A673 (cell line): Measurements from ENCODE around the gene CHN1. TPM values are rescaled to one million over a fixed set of nuclear protein-coding genes. Genes with fewer than 3 reads are reported as not detected.

Source experiments
- BruUV-seq: library from RNA; stranded (reverse); fragments of 400-500 nt; replicated peaks from 2 replicates; lab custom pipeline; 2021; lab: Mats Ljungman, UMichigan
- CTCF ChIA-PET: fragments of 300-600 bp; sonication (Branson Sonifier 250); formaldehyde crosslinking; loops from one replicate; lab custom pipeline; 2022; ENCODE audit warnings: antibody characterized with exemption; lab: Charles Lee
- POLR2A ChIA-PET: fragments of 300-600 bp; sonication (Branson Sonifier 250); formaldehyde crosslinking; loops from one replicate; lab custom pipeline; 2022; ENCODE audit warnings: antibody characterized with exemption; ENCODE audit not compliant: low non-redundant PET; lab: Charles Lee
- DNase-seq: peaks from one replicate; pipeline ENCODE4 v3.0.0-alpha.2; 2015; ENCODE audit warnings: low spot score
- H3K27ac ChIP-seq: fragments of 200-600 bp; sonication (generic); 2 replicates; pipeline ENCODE4 v1.5.1; 2016; ENCODE audit warnings: mixed run types, low read depth, mild to moderate bottlenecking, mixed read lengths, antibody characterized with exemption, low read length; ENCODE audit not compliant: poor library complexity, severe bottlenecking
- H3K27me3 ChIP-seq: fragments of 200-600 bp; sonication (generic); replicated peaks from 2 replicates; pipeline ENCODE4 v1.6.1; 2017; ENCODE audit warnings: mixed run types, low read depth, mild to moderate bottlenecking, mixed read lengths, antibody characterized with exemption, low read length; ENCODE audit not compliant: insufficient read depth, poor library complexity
- H3K36me3 ChIP-seq: fragments of 200-600 bp; sonication (generic); 2 replicates; pipeline ENCODE4 v1.6.1; 2016; ENCODE audit warnings: mixed run types, mild to moderate bottlenecking, mixed read lengths, antibody characterized with exemption, low read length; ENCODE audit not compliant: insufficient read depth, poor library complexity, severe bottlenecking
- H3K4me1 ChIP-seq: fragments of 200-600 bp; sonication (generic); 2 replicates; pipeline ENCODE4 v1.6.1; 2017; ENCODE audit warnings: mixed run types, mild to moderate bottlenecking, mixed read lengths, antibody characterized with exemption, low read length; ENCODE audit not compliant: insufficient read depth, poor library complexity, severe bottlenecking
- H3K4me3 ChIP-seq: fragments of 200-600 bp; sonication (generic); 2 replicates; pipeline ENCODE4 v1.5.1; 2016; ENCODE audit warnings: low read depth, mixed run types, mild to moderate bottlenecking, mixed read lengths, low read length; ENCODE audit not compliant: poor library complexity, severe bottlenecking
- H3K9me3 ChIP-seq: fragments of 200-600 bp; sonication (generic); 2 replicates; pipeline ENCODE4 v1.6.1; 2016; ENCODE audit warnings: mixed run types, low read depth, mild to moderate bottlenecking, mixed read lengths, antibody characterized with exemption, low read length; ENCODE audit not compliant: poor library complexity, severe bottlenecking
- EZH2 ChIP-seq: fragments of 200-600 bp; sonication (generic); IDR thresholded peaks from 2 replicates; pipeline ENCODE4 v1.6.1; 2017; ENCODE audit warnings: borderline replicate concordance, low read depth, mild to moderate bottlenecking, mixed read lengths, antibody characterized with exemption, low read length; ENCODE audit not compliant: poor library complexity, severe bottlenecking
- intact Hi-C: fragments of 100-400 bp; cut with micrococcal nuclease; formaldehyde crosslinking; loops from one replicate; pipeline ENCODE4 v1.10.0; 2022; ENCODE audit not compliant: unreplicated experiment
- total RNA-seq: library from RNA; stranded (reverse); gene quantifications from 2 replicates; pipeline ENCODE4 v1.2.3, GENCODE V29; 2021
- TF ChIP-seq, protein P1 (sequence below): fragments of 300-800, 200-600 bp; sonication (generic); conservative IDR thresholded peaks from 2 replicates; pipeline ENCODE4 v1.5.1; 2017; ENCODE audit warnings: low read depth, mild to moderate bottlenecking, antibody characterized with exemption, low read length, moderate library complexity, mixed read lengths

CHN1 gene
- total RNA-seq, 1 experiment from 2014 or later = 11.3 TPM

DNA sequence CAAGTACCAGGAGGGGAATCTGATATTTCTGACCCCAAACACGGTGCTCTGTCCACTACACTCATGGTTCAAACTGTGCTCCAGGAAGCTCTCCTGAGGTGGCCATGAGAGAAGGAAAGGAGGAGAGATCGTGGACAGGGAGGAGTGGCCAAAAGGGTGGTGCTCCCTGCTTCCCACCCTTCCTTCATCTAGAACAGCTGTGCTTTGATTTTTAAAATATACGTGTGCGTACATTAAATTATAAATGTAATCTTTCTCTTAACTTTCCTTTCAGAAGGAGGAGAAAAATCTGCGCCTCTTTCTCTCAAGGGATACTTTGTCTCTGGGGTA lies 232.7 kb downstream of the CHN1 start:
- no peak overlapping the region for H3K4me3 ChIP-seq
- no peak overlapping the region for H3K27ac ChIP-seq
- no peak for TF ChIP-seq EZH2
- TF ChIP-seq, protein P1, sequence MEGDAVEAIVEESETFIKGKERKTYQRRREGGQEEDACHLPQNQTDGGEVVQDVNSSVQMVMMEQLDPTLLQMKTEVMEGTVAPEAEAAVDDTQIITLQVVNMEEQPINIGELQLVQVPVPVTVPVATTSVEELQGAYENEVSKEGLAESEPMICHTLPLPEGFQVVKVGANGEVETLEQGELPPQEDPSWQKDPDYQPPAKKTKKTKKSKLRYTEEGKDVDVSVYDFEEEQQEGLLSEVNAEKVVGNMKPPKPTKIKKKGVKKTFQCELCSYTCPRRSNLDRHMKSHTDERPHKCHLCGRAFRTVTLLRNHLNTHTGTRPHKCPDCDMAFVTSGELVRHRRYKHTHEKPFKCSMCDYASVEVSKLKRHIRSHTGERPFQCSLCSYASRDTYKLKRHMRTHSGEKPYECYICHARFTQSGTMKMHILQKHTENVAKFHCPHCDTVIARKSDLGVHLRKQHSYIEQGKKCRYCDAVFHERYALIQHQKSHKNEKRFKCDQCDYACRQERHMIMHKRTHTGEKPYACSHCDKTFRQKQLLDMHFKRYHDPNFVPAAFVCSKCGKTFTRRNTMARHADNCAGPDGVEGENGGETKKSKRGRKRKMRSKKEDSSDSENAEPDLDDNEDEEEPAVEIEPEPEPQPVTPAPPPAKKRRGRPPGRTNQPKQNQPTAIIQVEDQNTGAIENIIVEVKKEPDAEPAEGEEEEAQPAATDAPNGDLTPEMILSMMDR = no peak
- no peaks in the 10 kb centered on the region for H3K36me3 ChIP-seq
- no TSS peak for BruUV-seq
- H3K9me3 ChIP-seq = no peaks in the 10 kb centered on the region
- intact Hi-C loops = no loop called here
- no peaks in the 10 kb centered on the region for H3K4me1 ChIP-seq
- DNase-seq = no peak
- ChIA-PET CTCF (interaction anchor here (1.3 to 1.8 kb wide), 2 partner anchors 213 to 222 kb away, joined by 3 to 11 read pairs; no protein-coding TSS in a partner anchor), POLR2A (no interaction called here)
- H3K27me3 ChIP-seq = no peaks in the 10 kb centered on the region

DNA sequence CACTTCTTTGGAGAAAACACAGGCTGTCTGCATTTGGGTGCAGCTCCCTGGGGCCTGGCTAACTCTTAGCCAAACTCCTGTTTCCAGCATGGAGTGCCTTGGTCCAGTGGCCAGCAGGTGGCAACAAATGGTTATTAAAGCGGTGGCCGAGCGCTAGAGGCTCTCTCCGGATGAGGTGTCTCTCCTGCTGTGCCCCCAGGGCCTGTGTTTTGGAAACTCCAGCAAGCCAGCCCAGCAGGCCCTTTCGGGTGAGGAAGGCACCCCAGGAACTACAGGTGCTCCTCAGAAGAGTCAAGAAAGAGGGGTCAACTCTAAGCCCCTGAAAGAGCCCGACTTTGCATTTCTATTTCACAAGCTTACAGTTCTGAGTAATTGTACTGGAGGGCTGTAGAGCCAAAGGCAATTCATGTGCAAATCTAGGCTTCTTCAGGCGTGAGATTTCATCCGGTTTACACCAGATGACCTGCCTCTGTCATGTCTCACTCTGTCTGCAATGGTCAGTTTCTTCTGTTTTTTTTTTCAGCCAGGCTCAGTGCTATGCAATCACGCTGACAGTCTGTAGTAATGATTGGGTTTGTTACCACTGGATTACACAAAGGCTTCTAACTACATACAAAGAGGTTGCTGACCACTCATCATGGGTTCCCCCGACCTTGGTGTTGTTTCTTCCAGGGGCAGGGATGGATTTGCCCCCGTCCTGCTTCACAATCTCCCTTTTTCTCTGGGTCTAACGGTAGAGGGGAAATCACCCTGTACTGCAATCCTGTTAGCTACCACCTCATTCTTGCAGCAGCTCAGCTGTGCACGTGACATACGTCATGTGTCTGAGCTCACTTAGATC lies 233.3 kb downstream of the CHN1 start:
- no peaks in the 10 kb centered on the region for H3K36me3 ChIP-seq
- ChIA-PET POLR2A (no interaction called here), CTCF (interaction anchor here (0.5 to 1.8 kb wide), 7 partner anchors 9 to 222 kb away, joined by 3 to 11 read pairs (median 4); no protein-coding TSS in a partner anchor)
- no peaks in the 10 kb centered on the region for H3K4me1 ChIP-seq
- peak; percentile 70 for DNase-seq
- BruUV-seq = no TSS peak
- no peak for TF ChIP-seq EZH2
- TF ChIP-seq, protein P1 = peak; percentile 82
- H3K9me3 ChIP-seq = no peaks in the 10 kb centered on the region
- no peak overlapping the region for H3K27ac ChIP-seq
- H3K27me3 ChIP-seq = no peaks in the 10 kb centered on the region
- no peak overlapping the region for H3K4me3 ChIP-seq
- intact Hi-C loops = loop anchor here (1.0 kb wide), 1 partner anchor 213 kb away; no protein-coding TSS in a partner anchor

DNA sequence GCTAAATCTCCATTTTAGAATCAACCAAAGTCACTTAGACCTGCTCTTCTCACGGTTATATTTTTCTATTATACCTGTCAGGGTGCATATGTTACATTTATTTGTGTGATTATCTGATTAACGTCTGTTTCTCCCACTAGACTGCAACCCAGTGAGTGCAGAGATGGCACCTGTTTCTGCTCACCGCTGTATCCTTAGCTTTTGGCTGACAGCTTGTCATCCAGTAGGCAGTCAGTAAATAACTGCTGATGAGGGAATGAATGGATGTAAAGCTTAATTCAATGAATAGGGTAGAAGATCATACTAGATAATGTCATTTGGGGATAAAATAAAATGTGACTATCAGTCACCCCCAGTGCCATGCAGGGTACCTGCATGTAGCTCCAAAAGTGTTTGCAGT lies 234.0 kb downstream of the CHN1 start:
- Histone ChIP-seq H3K27ac (no peak overlapping the region), H3K9me3 (no peaks in the 10 kb centered on the region), H3K4me1 (no peaks in the 10 kb centered on the region), H3K27me3 (no peaks in the 10 kb centered on the region), H3K36me3 (no peaks in the 10 kb centered on the region), H3K4me3 (no peak overlapping the region)
- BruUV-seq = no TSS peak
- intact Hi-C loops = loop anchor here (1.0 kb wide), 1 partner anchor 214 kb away; no protein-coding TSS in a partner anchor
- TF ChIP-seq EZH2 = no peak
- TF ChIP-seq, protein P1 = no peak
- ChIA-PET CTCF (interaction anchor here (0.5 to 1.8 kb wide), 7 partner anchors 10 to 223 kb away, joined by 3 to 11 read pairs (median 4); no protein-coding TSS in a partner anchor), POLR2A (no interaction called here)
- DNase-seq = no peak
